ENCODE data around the gene PI4KA.

Gene PI4KA

GRCh38 chr22:20805972-20806471 lies 52.6 kb downstream of the PI4KA start:
- no peaks in the 10 kb centered on the region for H3F3A ChIP-seq (ENCODE audit: control insufficient read depth, insufficient read depth)
- peaks cover 72% of the 10 kb centered on the region for H3K36me3 ChIP-seq (ENCODE audit: control insufficient read depth, low read length)
- H3K79me2 ChIP-seq (ENCODE audit: control insufficient read depth, low read length): no peaks in the 10 kb centered on the region
- H3K4me3 ChIP-seq (ENCODE audit: low read length): no peak overlapping the region
- no peaks in the 10 kb centered on the region for H4K20me1 ChIP-seq (ENCODE audit: control insufficient read depth, insufficient read depth, low read depth, low read length)
- no peaks in the 10 kb centered on the region for H3K27me3 ChIP-seq (ENCODE audit: control insufficient read depth, low read length)
- no peak overlapping the region for H3K27ac ChIP-seq (ENCODE audit: low read depth, low read length)
- no peak overlapping the region for H3K4me2 ChIP-seq (ENCODE audit: low read length)
- no peaks in the 10 kb centered on the region for H3K9me2 ChIP-seq (replicated peaks; ENCODE audit: control insufficient read depth, low read length)
- no peaks in the 10 kb centered on the region for H3K4me1 ChIP-seq (ENCODE audit: control insufficient read depth, low read length)
- no peaks in the 10 kb centered on the region for H3K9me3 ChIP-seq (ENCODE audit: control insufficient read depth, insufficient read depth, low read length)
- TF ChIP-seq EZH2phosphoT487 (IDR thresholded peaks at IDR 0.05; ENCODE audit: borderline replicate concordance, low read length) (no peak), CTCF (IDR thresholded peaks at IDR 0.05; ENCODE audit: low read depth, low read length, poor library complexity, severe bottlenecking) (no peak)

GRCh38 chr22:20804650-20805049 lies 54.0 kb downstream of the PI4KA start:
- no peak overlapping the region for H3K27ac ChIP-seq (ENCODE audit: low read depth, low read length)
- no peaks in the 10 kb centered on the region for H3K27me3 ChIP-seq (ENCODE audit: control insufficient read depth, low read length)
- no peaks in the 10 kb centered on the region for H3K9me2 ChIP-seq (replicated peaks; ENCODE audit: control insufficient read depth, low read length)
- no peaks in the 10 kb centered on the region for H3K79me2 ChIP-seq (ENCODE audit: control insufficient read depth, low read length)
- TF ChIP-seq CTCF (IDR thresholded peaks at IDR 0.05; ENCODE audit: low read depth, low read length, poor library complexity, severe bottlenecking): no peak
- TF ChIP-seq EZH2phosphoT487 (IDR thresholded peaks at IDR 0.05; ENCODE audit: borderline replicate concordance, low read length): no peak
- H3K4me2 ChIP-seq (ENCODE audit: low read length): no peak overlapping the region
- no peaks in the 10 kb centered on the region for H3K4me1 ChIP-seq (ENCODE audit: control insufficient read depth, low read length)
- H3K9me3 ChIP-seq (ENCODE audit: control insufficient read depth, insufficient read depth, low read length): no peaks in the 10 kb centered on the region
- H3K36me3 ChIP-seq (ENCODE audit: control insufficient read depth, low read length): peaks cover 69% of the 10 kb centered on the region
- H3F3A ChIP-seq (ENCODE audit: control insufficient read depth, insufficient read depth): no peaks in the 10 kb centered on the region
- H4K20me1 ChIP-seq (ENCODE audit: control insufficient read depth, insufficient read depth, low read depth, low read length): no peaks in the 10 kb centered on the region
- no peak overlapping the region for H3K4me3 ChIP-seq (ENCODE audit: low read length)

GRCh38 chr22:20803696-20804324 lies 54.8 kb downstream of the PI4KA start:
- no peak overlapping the region for H3K4me3 ChIP-seq (ENCODE audit: low read length)
- peak; percentile 68 for TF ChIP-seq CTCF (IDR thresholded peaks at IDR 0.05; ENCODE audit: low read depth, low read length, poor library complexity, severe bottlenecking)
- no peak for TF ChIP-seq EZH2phosphoT487 (IDR thresholded peaks at IDR 0.05; ENCODE audit: borderline replicate concordance, low read length)
- no peaks in the 10 kb centered on the region for H3K79me2 ChIP-seq (ENCODE audit: control insufficient read depth, low read length)
- no peaks in the 10 kb centered on the region for H3K9me3 ChIP-seq (ENCODE audit: control insufficient read depth, insufficient read depth, low read length)
- peaks cover 69% of the 10 kb centered on the region for H3K36me3 ChIP-seq (ENCODE audit: control insufficient read depth, low read length)
- no peaks in the 10 kb centered on the region for H3K4me1 ChIP-seq (ENCODE audit: control insufficient read depth, low read length)
- H4K20me1 ChIP-seq (ENCODE audit: control insufficient read depth, insufficient read depth, low read depth, low read length): no peaks in the 10 kb centered on the region
- no peaks in the 10 kb centered on the region for H3K9me2 ChIP-seq (replicated peaks; ENCODE audit: control insufficient read depth, low read length)
- H3K27ac ChIP-seq (ENCODE audit: low read depth, low read length): no peak overlapping the region
- no peak overlapping the region for H3K4me2 ChIP-seq (ENCODE audit: low read length)
- no peaks in the 10 kb centered on the region for H3F3A ChIP-seq (ENCODE audit: control insufficient read depth, insufficient read depth)
- H3K27me3 ChIP-seq (ENCODE audit: control insufficient read depth, low read length): no peaks in the 10 kb centered on the region
